NCI-H128 (cell line): Measurements from ENCODE around the gene SKI.
A peak's percentile ranks its signal among the peaks of the same experiment; 100 is the strongest.

Source experiments
- DNase-seq: peaks from one replicate; lab custom pipeline; 2025; ENCODE audit not compliant: unreplicated experiment; lab: John Stamatoyannopoulos, UW

SKI gene

DNA sequence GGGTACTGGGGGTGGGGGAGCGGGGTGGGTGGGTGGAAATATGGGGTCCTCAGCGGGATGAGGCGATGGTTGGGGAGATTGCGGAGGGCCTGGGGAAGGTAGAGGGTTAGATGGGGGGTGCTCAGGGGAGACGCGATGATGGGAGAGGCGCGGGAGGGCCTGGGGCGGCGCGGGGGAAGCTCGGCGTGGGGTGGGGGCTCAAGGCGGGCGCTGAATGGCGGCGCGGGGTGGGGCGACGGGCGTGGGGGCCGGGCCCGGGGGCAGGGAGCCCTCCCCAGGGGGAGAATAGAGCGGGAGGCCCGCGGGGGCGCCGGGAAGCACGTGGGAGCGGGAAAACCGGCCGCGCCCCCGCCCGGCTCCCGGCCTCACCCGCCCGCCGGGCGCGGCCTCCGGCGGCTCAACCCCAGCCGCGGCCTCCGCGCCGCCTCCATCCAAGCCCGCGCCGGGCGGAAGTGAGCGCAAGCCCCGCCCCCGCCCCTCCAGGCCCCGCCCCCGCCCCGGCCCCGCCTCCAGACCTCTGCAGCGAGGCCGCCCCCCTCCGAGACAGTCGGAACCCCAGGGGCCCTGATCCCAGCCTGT is 33.7 kb upstream of the SKI start, which contains the start of gene FAAP20:
Gene FAAP20, minus strand, starts transcription at position 454 of the 579 bp plus-strand sequence. Its CDS starts 23 bp downstream, at position 431.
- no peak for DNase-seq

DNA sequence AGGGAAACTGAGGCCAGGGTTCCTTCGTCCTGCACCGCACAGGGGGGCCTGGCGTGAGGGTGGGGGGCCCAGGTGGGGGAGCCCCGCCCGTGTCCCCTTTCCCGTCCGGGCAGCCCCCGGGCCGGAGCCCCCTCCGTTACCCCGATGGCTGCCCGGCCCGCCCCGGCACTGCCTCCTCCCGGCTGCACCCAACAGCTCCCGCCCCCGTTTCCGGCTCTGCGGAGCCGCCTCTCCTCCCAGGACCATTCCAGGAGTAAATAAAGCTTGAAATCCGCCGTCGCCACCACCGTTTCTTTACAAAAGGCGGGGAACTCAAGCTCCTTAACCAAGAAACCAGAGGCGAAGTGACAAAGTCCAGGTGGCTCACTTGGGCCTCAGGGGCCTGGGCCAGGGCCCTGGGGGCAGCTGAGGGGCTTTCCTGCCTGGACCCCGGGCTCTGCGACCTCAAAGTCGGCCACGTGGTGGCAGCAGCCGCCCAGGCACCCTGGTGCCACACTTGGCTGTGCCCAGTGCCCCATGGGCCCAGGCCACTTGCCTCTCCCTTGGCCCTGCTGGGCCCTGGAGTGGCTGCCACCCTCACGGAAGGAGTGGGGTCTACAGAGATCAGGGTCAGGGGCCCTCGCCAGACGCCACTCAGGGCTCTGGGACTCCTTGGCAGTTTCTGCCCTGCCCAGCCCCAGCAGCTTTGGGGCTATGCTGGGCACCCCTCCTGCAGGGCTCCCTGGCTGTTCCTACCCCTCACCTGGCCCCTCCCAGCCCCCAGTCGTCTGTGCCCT is 33.0 kb upstream of the SKI start:
- peak; percentile 76 for DNase-seq

DNA sequence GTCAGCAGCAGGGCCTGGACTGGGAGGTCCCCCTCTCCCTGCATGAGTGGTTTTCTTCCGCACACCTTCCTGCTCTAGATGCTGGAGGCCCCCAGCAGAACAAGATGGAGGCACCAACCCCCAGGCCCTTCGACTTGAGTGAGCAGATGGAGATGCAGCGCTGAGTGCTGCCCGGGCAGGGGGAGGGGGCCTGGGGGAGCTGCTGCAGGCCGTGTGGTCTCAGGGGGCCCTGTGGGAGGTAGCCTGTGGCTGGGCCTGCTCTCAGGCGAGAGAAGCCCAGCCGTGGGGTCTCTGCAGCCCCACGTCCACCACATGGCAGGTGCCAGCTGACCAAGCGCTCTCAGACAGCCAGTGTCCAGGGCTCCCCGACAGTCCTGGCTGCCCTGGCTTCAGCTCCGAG is 32.3 kb upstream of the SKI start:
- DNase-seq = no peak

DNA sequence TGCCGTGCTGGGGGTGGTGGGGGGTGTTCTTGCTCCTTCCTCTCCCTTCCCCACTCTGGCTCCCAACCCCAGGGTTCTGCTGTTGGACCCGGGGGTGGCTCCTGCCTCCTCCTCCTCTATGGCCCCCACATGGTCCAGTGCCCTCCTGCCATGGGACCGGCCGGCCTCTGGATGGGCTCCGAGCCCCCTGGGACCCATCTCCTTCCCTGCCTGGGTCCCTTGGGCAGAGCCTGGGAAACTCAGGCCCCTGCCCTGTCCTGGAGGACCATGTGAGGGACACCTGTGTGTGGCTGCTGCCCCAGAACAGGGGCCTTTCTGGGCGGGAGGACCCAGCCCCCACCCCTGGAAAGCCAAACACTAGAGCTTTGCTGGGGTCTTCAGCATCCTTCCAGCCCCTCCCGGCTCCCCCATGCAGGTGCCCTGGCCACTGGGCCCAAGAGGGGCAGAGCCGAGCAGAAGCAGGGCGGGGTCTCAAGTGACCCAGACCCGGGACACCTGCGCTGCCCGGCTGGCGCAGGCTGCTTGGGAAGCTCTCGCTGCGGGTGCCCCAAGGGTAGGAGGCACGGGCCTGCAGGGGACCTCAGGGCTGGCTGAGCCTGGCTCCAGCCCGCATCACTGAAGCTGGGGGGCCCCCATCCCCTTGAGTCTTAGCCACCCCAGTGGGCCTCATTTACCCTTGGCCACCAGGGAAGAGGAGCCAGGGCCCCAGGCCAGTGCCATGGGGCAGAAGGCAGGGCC is 31.0 kb upstream of the SKI start:
- no peak for DNase-seq

DNA sequence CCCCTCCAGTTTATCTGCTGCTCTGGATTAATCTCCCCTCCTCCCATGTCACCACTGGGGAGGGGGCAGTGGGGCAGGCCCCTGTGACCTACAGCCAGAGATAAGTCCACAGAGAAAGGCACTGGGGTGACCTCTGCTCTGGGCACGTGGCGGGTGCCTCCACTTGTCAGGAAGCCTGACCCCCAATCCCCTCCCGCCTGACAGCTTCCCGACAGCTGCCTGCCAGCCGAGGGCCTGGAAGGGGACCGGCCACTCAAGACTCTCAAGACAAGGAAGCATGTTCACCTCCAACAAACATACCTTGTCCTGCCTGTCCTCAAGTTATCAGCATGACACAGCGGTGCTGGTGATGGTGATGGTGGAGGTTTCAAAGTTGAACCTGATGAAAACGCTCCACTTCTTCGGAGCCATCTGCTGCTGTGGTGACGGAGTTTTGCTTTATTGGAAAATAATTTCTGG is 30.4 kb upstream of the SKI start:
- DNase-seq = no peak

DNA sequence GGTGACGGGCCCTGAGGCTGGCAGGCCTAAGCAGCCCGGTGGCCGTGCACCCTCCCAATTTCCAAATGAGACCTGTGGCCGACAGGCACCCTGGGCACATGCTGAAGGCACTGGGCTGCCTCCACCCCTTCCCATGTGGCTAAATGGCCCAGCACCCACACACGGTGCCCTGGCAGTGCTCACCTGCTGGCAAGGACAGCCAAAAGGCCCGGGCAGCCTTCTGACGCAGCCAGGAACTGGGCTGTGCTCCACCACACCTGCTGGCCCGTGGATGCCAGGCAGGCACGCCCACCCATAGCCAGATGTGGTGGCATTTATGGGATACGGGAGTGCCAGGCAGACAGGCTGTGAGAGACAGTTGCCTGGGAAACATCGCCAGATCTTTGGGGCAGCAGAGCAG is 29.5 kb upstream of the SKI start:
- DNase-seq = no peak

DNA sequence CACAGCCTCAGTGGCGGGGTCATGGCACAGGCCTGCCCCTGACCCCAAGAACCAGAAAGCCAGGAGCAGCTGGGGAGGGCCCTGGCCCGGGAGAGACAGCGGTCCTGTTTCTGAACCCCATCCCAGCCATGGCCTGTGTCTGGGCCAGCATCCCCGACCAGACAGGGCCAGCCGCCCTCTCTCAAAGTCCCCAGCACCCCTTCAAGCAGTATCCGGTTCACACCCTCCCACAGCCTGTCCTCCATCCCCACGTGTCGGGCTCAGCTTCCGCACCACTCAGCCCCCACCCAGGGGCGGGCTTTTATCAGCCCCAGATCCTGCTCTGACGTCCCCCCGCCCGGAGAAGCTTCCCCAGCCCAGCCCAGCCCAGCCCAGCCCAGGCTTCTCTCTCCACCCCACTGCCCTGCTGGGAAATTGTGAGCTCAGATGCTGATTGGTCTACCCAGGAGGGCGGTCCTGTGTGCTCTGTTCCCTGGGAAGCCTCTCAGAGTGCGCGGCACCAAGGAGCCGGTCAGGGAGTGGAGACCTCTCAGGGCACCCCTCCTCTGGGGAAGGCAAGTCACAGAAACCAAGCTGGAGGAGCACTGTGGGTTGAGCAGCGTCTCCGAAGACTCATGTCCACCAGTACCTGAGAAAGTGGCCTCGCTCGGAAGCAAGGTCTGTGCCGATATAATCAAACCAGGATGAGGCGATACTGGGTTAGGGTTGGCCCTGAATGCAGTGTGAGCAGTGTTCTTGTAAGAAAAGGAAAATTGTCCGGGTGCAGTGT is 28.9 kb upstream of the SKI start:
- DNase-seq = no peak

DNA sequence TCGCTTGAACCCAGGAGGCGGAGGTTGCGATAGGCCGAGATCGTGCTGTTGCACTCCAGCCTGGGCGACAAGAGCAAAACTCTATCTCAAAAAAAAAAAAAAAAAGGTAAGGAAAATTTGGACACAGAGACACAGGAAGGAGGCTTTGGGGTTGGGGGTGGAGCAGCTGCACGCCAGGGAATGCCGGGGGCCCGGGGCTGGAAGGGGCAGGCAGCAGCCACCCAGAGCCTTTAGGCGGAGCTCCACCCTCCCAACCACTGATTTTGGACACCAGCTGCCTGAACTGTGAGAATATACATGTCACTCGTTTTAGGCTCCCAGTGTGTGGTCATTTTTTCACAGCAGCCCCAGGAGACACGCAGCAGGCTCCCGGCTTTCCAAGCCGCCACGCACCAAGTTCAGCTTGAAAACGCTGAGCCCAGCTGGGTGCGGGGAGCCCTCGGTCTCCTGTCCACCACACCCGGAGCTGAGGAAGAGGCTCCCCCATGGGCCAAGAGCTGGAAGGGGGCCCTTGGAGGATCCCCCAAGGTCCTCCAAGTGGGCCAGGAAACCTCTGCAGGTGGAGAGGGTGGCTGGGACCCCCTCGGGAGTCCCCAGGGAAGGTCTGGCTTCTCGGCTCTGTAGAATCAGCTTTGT is 27.7 kb upstream of the SKI start:
- DNase-seq = no peak

DNA sequence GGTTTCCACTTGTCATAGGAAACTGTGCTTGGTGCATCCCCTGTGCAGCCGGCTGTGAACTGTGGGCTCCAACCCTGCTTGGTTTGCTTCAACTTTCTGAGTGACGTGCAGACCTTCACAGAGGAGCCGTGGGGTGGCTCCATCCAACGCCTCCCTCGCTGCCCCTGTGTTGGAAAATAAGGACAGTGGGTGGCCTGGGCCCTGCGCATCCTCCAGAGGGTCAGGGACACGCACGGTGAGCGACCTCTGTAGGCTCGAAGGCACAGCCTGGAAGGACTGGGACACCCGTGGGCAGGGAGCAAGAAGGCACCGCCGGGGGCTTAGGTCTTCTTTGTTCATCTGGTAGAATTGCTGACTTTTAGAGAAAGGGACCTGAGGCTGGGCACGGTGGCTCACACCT is 27.1 kb upstream of the SKI start:
- no peak for DNase-seq

DNA sequence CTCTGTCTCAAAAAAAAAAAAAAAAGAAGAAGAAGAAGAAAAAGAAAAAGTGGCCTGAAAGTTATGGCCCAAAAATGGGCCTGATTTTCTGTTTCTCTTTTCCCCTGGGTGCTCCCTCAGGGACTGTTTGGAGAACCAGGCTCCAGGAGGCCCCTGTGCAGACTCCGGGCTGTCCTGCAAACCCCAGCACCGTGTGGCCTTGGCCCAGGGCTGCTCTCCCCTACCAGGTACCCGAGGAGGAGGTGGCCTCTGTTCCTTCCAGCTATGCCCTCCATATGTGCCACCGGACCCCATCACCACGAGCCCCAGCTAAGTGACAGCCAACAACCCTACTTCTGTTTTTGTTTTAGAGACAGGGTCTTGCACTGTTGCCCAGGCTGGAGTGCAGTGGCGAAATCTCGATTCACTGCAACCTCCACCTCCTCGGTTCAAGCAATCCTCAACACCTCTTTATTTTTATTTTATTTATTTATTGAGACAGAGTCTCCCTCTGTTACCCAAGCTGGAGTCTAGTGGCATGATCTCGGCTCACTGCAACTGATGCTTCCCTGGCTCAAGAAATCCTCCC is 26.0 kb upstream of the SKI start:
- no peak for DNase-seq

DNA sequence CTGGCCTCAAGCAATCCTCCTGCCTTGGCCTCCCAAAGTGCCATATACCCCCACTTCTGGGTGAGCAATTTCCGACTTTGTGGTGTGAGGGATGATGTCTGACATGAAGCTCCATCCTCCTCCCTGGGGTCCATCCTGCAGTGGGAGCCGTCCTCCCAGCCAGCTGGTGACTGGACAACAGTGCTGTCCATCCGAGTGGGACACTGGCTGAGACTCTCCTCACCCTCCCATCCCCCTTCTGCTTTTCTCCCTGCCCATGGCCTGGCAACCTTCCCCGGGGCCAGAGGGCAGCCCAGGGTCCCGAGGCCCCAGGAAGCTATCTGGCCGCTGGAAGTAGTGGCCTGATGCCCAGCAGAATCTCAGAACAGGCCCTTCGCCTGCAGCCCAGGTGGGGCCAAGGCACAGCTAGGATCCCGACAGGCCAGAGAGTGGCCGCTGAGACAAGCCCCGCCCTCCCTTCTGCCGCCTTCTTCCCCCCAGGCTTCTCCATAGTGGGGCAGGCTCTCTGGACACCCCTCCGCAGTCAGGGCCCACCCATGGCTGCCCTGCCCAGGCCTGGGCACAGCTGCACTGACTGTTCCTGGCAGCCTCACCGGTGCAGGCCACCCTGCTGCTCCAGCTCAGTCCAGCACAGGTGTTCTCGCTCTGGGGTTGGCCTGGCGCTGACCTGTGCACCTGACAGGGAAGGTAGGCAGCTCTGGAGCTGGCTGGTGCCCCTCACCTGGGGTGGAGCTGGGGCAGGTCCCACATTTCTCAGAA is 25.1 kb upstream of the SKI start:
- DNase-seq = no peak

DNA sequence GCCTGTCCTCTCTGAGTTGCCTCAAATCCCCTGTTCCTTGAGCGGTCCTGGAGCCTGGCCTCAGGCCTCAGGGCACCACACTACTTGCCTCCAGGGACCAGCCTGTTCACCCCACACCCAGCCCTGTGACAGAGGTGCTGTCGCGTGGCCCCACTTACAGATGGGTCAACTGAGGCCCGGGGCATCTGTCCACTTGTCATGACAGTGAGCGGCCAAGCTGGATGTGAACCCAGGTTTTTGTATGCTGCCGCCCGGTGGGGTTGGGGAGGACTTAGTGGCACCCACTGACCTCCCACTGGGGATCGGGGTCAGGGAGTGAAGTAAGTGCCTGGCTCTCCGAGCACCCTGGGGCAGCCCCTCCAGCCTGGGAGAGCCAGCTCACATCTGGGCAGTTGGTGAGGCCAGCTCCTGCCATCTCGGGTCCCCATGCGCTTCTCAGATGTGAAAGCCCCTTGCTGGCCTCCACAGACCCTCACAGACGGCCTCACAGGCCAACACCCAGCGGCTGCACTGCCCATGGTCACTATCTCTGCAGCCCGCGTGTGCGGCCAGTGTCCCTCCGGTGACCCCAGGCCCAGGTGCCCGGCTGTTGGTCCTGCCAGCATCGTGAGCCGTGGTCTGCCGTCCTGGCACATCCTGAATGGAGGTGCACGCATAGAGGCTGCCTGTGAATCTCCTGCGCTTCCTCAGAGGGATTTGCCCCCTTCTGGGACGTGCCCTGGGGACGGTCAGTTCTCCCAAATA is 24.3 kb upstream of the SKI start:
- DNase-seq = no peak

DNA sequence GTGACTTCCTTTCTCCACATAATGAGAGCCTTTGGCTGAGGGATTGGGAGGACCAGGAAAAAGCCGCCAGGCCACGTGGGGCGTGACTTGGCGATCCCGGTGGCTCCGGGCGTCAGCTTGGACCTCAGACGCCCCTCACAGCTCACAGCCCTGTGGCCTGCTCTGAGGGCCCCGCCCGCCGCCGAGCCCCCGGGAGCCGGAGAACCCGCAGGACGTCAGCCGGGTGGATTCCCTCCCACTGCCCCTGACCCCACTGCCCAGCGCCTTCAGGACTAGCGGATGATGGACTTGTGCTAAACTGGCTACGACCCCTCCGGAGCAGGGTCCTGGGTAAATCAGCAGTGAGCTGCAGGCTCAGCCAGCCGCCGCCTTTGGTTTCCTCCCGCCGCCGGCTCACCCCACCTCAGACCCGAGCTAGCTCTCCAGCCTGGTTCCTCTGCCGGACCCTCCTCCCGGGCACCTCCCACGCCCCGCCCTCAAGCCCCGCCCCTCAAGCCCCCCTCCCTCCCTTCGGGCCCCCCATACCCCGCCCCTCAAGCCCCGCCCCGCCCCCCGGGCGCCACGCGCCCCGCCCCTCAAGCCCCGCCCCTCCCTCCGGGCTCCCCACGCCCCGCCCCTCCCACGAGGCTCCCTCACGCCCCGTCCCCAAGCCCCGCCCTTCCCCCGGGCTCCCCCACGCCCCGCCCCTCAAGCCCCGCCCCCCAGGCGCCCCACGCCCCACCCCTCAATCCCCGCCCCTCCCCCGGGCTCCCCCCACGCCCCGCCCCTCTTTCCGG is 23.5 kb upstream of the SKI start:
- DNase-seq = no peak

DNA sequence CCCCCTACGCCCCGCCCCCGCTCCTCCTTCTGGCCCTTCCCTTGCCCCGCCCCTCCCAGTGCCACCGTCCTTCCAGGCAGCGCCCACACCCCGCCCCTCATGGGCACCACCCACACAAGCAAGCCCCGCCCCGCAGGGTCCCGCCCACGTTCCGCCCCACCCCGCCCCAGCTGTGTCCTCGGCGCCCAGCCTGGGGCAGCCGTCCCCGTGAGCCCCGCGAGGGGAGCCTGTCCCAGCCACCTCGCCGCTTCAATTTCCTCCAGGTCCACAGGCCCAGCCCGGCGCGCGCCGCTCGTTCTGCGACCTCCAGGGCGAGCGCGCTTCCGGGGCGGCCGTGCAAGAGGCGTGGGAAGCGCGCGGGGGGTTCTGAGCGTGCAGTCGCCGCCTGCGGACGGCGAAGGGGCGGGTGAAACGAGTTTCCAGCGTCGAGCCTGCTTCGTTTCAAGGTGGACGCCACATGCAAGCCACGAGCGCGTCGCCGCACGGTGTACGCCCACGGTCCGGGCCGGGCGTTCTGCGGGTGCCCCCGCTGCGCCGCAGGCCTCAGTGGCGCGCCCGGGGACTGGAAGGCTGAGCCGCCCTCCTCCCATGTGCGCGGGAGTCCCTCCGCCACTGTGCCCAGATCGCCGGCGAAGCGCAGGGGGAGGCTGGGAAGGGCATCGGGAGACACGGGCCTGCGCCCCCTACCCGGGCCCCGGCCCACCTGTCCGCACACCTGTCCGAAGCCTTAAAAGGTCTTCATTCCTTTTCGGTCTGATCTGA is 22.7 kb upstream of the SKI start:
- DNase-seq = no peak

DNA sequence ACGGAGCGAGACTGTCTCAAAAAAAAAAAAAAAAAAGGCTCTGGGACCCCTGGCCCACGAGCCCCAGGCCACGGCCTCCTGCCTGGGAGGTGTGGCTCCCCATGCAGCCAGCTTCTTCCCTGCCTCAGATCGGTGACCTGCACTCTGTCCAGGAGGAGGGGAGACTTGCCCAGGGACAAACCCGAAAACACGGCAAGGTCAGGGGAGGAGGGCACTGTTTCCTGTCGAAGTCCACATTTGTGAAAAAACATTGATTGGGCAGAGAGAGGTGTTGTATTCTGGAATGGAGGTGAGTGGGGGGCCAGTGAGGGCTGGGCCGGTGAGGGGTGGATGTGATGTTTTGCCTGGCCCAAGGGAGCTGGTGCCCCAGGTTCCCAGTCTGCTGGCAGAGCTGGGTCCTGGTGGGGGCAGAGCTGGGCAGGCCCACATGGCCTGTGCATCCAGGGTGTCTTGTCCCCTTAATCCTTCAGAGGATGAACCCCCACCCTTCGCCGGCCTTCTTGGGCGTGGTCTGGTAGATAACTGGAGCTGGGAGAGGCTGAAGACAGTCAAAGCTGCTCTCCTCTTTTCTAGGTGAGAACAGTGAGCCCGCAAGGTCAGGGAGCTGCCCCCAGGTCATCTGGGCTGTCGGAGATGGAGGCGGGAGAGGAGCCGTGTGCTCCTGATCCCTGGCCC is 21.2 kb upstream of the SKI start:
- no peak for DNase-seq

DNA sequence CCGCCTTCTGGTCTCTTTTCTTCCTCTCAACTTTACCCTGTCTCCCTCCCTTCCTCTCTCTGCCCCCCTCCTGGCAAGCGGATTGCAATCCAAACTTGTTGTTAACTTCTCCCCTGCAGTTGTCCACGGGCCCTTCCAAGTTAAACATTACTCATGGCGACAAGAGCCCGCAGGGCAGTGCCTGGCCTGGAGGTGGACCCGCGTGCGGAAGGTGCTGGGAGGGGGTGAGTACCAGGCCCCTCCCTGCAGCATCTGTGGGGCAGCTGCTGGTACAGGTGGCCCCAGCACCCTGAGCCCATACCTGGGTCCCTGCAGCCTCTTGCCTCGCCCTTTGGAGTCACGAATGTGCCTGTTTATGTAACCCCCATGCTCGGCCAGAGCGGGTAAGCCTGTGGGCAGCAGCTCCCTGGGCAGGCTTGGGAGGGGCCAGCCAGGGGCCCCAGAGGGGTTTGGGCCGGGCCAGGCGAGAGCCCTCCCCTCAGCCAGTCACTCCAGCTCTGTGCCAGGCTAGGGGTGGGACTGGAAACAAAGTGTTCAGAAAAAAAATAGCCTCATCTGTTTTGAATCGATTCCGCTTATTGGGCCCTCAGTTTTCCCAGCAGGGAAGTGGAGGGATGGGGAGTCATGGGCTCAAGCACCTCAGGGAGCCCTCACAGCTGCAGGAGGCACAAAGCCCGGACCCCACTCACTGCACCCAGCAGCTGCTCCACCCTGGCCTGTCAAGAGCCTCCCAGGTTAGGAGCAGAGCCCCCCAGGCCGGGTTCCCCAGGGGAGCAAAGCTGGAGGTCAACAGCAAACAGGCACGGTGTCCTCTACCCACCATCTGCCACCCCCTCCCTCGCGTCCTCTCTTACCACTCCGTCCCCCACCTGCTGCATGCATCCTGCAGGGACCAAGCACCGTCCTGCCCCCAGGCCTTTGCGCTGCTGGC is 19.5 kb upstream of the SKI start:
- DNase-seq = no peak
